IMR-90 (cell line): Measurements from ENCODE around the gene EBF4. TPM values are rescaled to one million over a fixed set of nuclear protein-coding genes. Genes with fewer than 3 reads are reported as not detected.

Source experiments
- ATAC-seq: fragments of 200-7000 bp; cut with Tn5 transposase; 2 replicates; pipeline ENCODE4 v1.9.1; 2020; ENCODE audit warnings: low read depth, mild to moderate bottlenecking, moderate library complexity
- BruUV-seq: library from RNA; stranded (reverse); fragments of 400-500 nt; replicated peaks from 2 replicates; lab custom pipeline; 2021; lab: Mats Ljungman, UMichigan
- CTCF ChIA-PET: fragments of 300-600 bp; formaldehyde crosslinking; extraction: SDS; loops from one replicate; lab custom pipeline; 2021; ENCODE audit warnings: antibody characterized with exemption; lab: Yijun Ruan, JAX
- POLR2A ChIA-PET: fragments of 300-600 bp; sonication (Branson Sonifier 250); formaldehyde crosslinking; loops from one replicate; lab custom pipeline; 2022; ENCODE audit warnings: antibody characterized with exemption; ENCODE audit not compliant: unreplicated experiment; lab: Charles Lee
- DNase-seq: peaks from one replicate; pipeline ENCODE4 v3.0.0; 2013
- H2AFZ ChIP-seq: replicated peaks from 2 replicates; pipeline ENCODE3; 2013; ENCODE audit warnings: low read length, mild to moderate bottlenecking; ENCODE audit not compliant: poor library complexity
- H2AK5ac ChIP-seq: 2 replicates; pipeline ENCODE4 v1.6.1; 2013; ENCODE audit warnings: low read depth, low read length, inconsistent platforms
- H2AK9ac ChIP-seq: replicated peaks from 2 replicates; pipeline ENCODE3; 2013; ENCODE audit warnings: mild to moderate bottlenecking, low read depth, low read length, moderate library complexity; ENCODE audit not compliant: poor library complexity
- H2BK120ac ChIP-seq: 2 replicates; pipeline ENCODE4 v1.6.1; 2013; ENCODE audit warnings: low read depth, low read length, inconsistent platforms
- H2BK15ac ChIP-seq: 3 replicates; pipeline ENCODE4 v1.6.1; 2013; ENCODE audit warnings: low read depth, low read length, inconsistent platforms
- H2BK20ac ChIP-seq: 2 replicates; pipeline ENCODE4 v1.6.1; 2013; ENCODE audit warnings: low read depth, mild to moderate bottlenecking, inconsistent platforms, low read length, moderate library complexity
- H2BK5ac ChIP-seq: 2 replicates; pipeline ENCODE4 v1.6.1; 2013; ENCODE audit warnings: mild to moderate bottlenecking, low read depth, low read length, inconsistent platforms; ENCODE audit not compliant: poor library complexity, severe bottlenecking
- H3K14ac ChIP-seq: replicated peaks from 2 replicates; pipeline ENCODE4 v1.6.1; 2013; ENCODE audit warnings: low read depth, low read length, inconsistent platforms
- H3K18ac ChIP-seq: 2 replicates; pipeline ENCODE4 v1.6.1; 2013; ENCODE audit warnings: low read depth, low read length, control low read depth
- H3K23ac ChIP-seq: 2 replicates; pipeline ENCODE4 v1.6.1; 2013; ENCODE audit warnings: low read depth, low read length, inconsistent platforms
- H3K27ac ChIP-seq: 2 replicates; pipeline ENCODE4 v1.5.1; 2013; ENCODE audit warnings: mild to moderate bottlenecking, control low read depth, low read length; ENCODE audit not compliant: insufficient read depth
- H3K27me3 ChIP-seq: 2 replicates; pipeline ENCODE4 v1.6.1; 2013; ENCODE audit warnings: low read length; ENCODE audit not compliant: control insufficient read depth, insufficient read depth
- H3K36me3 ChIP-seq: 2 replicates; pipeline ENCODE4 v1.6.1; 2013; ENCODE audit warnings: low read length, mixed read lengths; ENCODE audit not compliant: control insufficient read depth, insufficient read depth
- H3K4ac ChIP-seq: 2 replicates; pipeline ENCODE4 v1.6.1; 2013; ENCODE audit warnings: low read depth, low read length, inconsistent platforms
- H3K4me1 ChIP-seq: 2 replicates; pipeline ENCODE4 v1.6.1; 2013; ENCODE audit warnings: low read length, mixed read lengths; ENCODE audit not compliant: control insufficient read depth, insufficient read depth
- H3K4me2 ChIP-seq: 2 replicates; pipeline ENCODE4 v1.6.1; 2013; ENCODE audit warnings: low read depth, mild to moderate bottlenecking, control low read depth, low read length, moderate library complexity
- H3K4me3 ChIP-seq: 2 replicates; pipeline ENCODE4 v1.5.1; 2013; ENCODE audit warnings: low read depth, mild to moderate bottlenecking, control low read depth, low read length, moderate library complexity; ENCODE audit not compliant: insufficient read depth
- H3K56ac ChIP-seq: 2 replicates; pipeline ENCODE4 v1.6.1; 2013; ENCODE audit warnings: low read length, inconsistent platforms; ENCODE audit not compliant: insufficient read depth; ENCODE audit errors: extremely low read depth
- H3K79me1 ChIP-seq, 2 experiments: 2 replicates each; pipeline ENCODE4 v1.6.1; 2013; ENCODE audit warnings: low read length in 2 of 2, inconsistent platforms in 1 of 2, low read depth in 1 of 2
- H3K9ac ChIP-seq: 2 replicates; pipeline ENCODE4 v1.6.1; 2013; ENCODE audit warnings: low read depth, low read length, control low read depth
- H3K9me1 ChIP-seq: 2 replicates; pipeline ENCODE4 v1.6.1; 2013; ENCODE audit warnings: low read length, inconsistent platforms; ENCODE audit not compliant: insufficient read depth
- H3K9me3 ChIP-seq: 2 replicates; pipeline ENCODE4 v1.6.1; 2013; ENCODE audit warnings: low read length; ENCODE audit not compliant: control insufficient read depth, insufficient read depth
- H4K20me1 ChIP-seq: 2 replicates; pipeline ENCODE4 v1.6.1; 2013; ENCODE audit warnings: low read length, inconsistent platforms; ENCODE audit not compliant: insufficient read depth
- H4K5ac ChIP-seq: 2 replicates; pipeline ENCODE4 v1.6.1; 2013; ENCODE audit warnings: mild to moderate bottlenecking, low read depth, low read length, control low read depth
- H4K8ac ChIP-seq, 2 experiments: 2 replicates each; pipeline ENCODE4 v1.6.1; 2013; ENCODE audit warnings: low read depth in 2 of 2, low read length in 2 of 2, control low read depth in 1 of 2, inconsistent platforms in 1 of 2
- H4K91ac ChIP-seq: 2 replicates; pipeline ENCODE4 v1.6.1; 2013; ENCODE audit warnings: low read depth, low read length, inconsistent platforms; ENCODE audit not compliant: insufficient read depth
- CEBPB ChIP-seq: IDR thresholded peaks from 2 replicates; pipeline ENCODE4 v1.6.1; 2012; ENCODE audit warnings: low read depth, low read length, improper control_type of control experiment
- MAFK ChIP-seq: IDR thresholded peaks from 2 replicates; pipeline ENCODE4 v1.6.1; 2012; ENCODE audit warnings: low read depth, low read length, improper control_type of control experiment
- MAZ ChIP-seq: IDR thresholded peaks from 2 replicates; pipeline ENCODE4 v1.6.1; 2012; ENCODE audit warnings: low read depth, mild to moderate bottlenecking, low read length, improper control_type of control experiment, moderate library complexity, borderline replicate concordance
- MXI1 ChIP-seq: IDR thresholded peaks from 2 replicates; pipeline ENCODE4 v1.6.1; 2012; ENCODE audit warnings: low read depth, mild to moderate bottlenecking, low read length, moderate library complexity, borderline replicate concordance
- POLR2A ChIP-seq: IDR thresholded peaks from 2 replicates; pipeline ENCODE4 v1.6.1; 2012; ENCODE audit warnings: mild to moderate bottlenecking, low read depth, low read length
- RAD21 ChIP-seq: IDR thresholded peaks from 2 replicates; pipeline ENCODE4 v1.6.1; 2012; ENCODE audit warnings: low read length, improper control_type of control experiment
- WGBS, 2 experiments: methylation state at CpG; one replicate each; pipeline versions ENCODE4 v1.1.5 to v1.1.7; 2013; ENCODE audit warnings: missing lambda C conversion rate in 2 of 2; ENCODE audit not compliant: insufficient read length in 1 of 2; ENCODE audit errors: extremely low coverage in 2 of 2; 5-methylcytosine and 5-hydroxymethylcytosine counted together
- dilution Hi-C: fragments of 300-500 bp; cut with HindIII; formaldehyde crosslinking; loops from one replicate; pipeline ENCODE4 v1.14.3; 2018; ENCODE audit warnings: low sequenced_read_pairs; ENCODE audit not compliant: unreplicated experiment
- in situ Hi-C: fragments of 300-500 bp; cut with MboI; formaldehyde crosslinking; loops from 3 replicates; pipeline ENCODE4 v1.14.3; 2019; ENCODE audit warnings: low sequenced_read_pairs, inconsistent platforms, mixed read lengths
- intact Hi-C: fragments of 100-400 bp; cut with micrococcal nuclease; formaldehyde crosslinking; loops from 2 replicates; pipeline ENCODE4 v1.10.0; 2022
- polyA plus RNA-seq, 3 experiments: library from polyadenylated mRNA; depleted of rRNA; stranded (reverse); fragments of >200 nt; gene quantifications; 2 replicates each; pipeline ENCODE4 v1.2.3, GENCODE V29; 2012; ENCODE audit warnings: low replicate concordance in 1 of 3
- total RNA-seq: library from RNA; depleted of rRNA; stranded (reverse); fragments of >200 nt; gene quantifications from 2 replicates; pipeline ENCODE4 v1.2.3, GENCODE V29; 2012
- TF ChIP-seq, protein P1 (sequence below): conservative IDR thresholded peaks from 2 replicates; pipeline ENCODE4 v1.5.1; 2012; ENCODE audit warnings: mild to moderate bottlenecking, low read depth, low read length, improper control_type of control experiment
- TF ChIP-seq, protein P2 (sequence below): fragments of 150-350 bp; IDR thresholded peaks from 2 replicates; pipeline ENCODE4 v1.6.1; 2016; ENCODE audit warnings: low read depth, mild to moderate bottlenecking, low read length, moderate library complexity, borderline replicate concordance

Gene EBF4
- total and polyA plus RNA-seq, 2 of the 4 experiments (the other 2 are of a cell fraction): 0.18 to 1.1 TPM

DNA sequence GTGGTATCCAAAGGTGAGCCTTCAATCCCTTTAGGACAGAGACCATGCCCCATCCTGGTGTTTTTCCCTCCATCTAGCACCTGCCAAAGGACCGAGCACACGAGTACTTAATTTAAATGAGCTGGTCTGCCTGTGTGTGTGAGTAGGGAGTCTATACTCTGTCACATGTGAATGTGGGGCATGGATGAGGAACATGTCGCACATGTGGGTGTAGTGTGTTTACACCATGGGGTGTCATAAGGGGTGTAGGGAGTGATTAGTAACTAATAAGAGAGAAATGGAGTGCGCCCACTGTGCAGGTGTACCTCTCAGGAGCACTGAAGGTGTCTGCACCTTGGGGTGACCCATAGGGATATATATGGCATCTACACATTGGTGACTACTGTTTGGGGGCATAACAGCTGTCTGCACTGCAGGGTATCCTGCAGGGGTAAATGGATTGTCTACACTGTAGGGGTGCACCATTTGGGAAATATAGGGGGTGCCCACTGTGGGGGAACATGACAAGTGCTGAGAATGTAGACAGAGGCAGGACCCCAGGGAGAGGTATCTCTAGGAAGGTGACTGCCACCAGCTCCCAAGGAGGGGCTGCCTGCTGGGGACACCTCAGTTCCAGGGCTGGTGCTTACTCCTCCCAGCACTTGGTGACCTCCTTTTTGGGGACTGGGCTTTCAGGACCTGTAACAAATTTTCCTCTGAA is 53.5 kb downstream of the EBF4 start:
- no peak overlapping the region for H2AFZ ChIP-seq
- no peak overlapping the region for H3K4me3 ChIP-seq
- CTCF ChIA-PET: no interaction called here
- no peak overlapping the region for H2BK120ac ChIP-seq
- POLR2A ChIA-PET: no interaction called here
- TF ChIP-seq, protein P1, sequence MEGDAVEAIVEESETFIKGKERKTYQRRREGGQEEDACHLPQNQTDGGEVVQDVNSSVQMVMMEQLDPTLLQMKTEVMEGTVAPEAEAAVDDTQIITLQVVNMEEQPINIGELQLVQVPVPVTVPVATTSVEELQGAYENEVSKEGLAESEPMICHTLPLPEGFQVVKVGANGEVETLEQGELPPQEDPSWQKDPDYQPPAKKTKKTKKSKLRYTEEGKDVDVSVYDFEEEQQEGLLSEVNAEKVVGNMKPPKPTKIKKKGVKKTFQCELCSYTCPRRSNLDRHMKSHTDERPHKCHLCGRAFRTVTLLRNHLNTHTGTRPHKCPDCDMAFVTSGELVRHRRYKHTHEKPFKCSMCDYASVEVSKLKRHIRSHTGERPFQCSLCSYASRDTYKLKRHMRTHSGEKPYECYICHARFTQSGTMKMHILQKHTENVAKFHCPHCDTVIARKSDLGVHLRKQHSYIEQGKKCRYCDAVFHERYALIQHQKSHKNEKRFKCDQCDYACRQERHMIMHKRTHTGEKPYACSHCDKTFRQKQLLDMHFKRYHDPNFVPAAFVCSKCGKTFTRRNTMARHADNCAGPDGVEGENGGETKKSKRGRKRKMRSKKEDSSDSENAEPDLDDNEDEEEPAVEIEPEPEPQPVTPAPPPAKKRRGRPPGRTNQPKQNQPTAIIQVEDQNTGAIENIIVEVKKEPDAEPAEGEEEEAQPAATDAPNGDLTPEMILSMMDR: no peak
- TF ChIP-seq CEBPB (no peak), MXI1 (no peak), RAD21 (no peak), MAZ (no peak), MAFK (no peak), POLR2A (no peak)
- TF ChIP-seq, protein P2, sequence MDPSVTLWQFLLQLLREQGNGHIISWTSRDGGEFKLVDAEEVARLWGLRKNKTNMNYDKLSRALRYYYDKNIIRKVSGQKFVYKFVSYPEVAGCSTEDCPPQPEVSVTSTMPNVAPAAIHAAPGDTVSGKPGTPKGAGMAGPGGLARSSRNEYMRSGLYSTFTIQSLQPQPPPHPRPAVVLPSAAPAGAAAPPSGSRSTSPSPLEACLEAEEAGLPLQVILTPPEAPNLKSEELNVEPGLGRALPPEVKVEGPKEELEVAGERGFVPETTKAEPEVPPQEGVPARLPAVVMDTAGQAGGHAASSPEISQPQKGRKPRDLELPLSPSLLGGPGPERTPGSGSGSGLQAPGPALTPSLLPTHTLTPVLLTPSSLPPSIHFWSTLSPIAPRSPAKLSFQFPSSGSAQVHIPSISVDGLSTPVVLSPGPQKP: no peak
- no peak overlapping the region for H3K9ac ChIP-seq
- DNase-seq (no peak), ATAC-seq (no peak)
- intact Hi-C loops (no loop called here), in situ Hi-C loops (no loop called here), dilution Hi-C loops (no loop called here)
- H3K4ac ChIP-seq: no peak overlapping the region
- BruUV-seq: no TSS peak
- H3K9me1 ChIP-seq: peaks cover 2% of the 10 kb centered on the region; the same call in 1 of the 2 replicates
- H2BK5ac ChIP-seq: no peak overlapping the region
- H4K8ac ChIP-seq: no peak overlapping the region
- no peak overlapping the region for H3K4me2 ChIP-seq
- peaks cover 3% of the 10 kb centered on the region; the same call in 1 of the 2 replicates for H3K4me1 ChIP-seq
- H3K14ac ChIP-seq: no peak overlapping the region
- no peak overlapping the region for H2BK20ac ChIP-seq
- H4K5ac ChIP-seq: no peak overlapping the region
- H4K91ac ChIP-seq: no peak overlapping the region
- H2AK9ac ChIP-seq: no peak overlapping the region
- H3K27ac ChIP-seq: no peak overlapping the region
- H3K36me3 ChIP-seq: no peaks in the 10 kb centered on the region
- no peak overlapping the region for H3K18ac ChIP-seq
- H3K23ac ChIP-seq: no peak overlapping the region
- H3K56ac ChIP-seq: no peak overlapping the region
- no peak overlapping the region for H2AK5ac ChIP-seq
- no peaks in the 10 kb centered on the region for H3K79me1 ChIP-seq
- peaks cover 37% of the 10 kb centered on the region for H3K27me3 ChIP-seq
- no peaks in the 10 kb centered on the region for H4K20me1 ChIP-seq
- H2BK15ac ChIP-seq: no peak overlapping the region
- WGBS, 2 experiments: 70% methylated on average over 2 of the region's 4 CpGs; no CpG with 5 or more reads in 1 of the 2 experiments
- no peaks in the 10 kb centered on the region for H3K9me3 ChIP-seq
